GM12801 (cell line): Measurements from ENCODE around the gene MGP.

ENCODE experiments used
- TF ChIP-seq, protein P1 (sequence below): IDR thresholded peaks from one replicate; pipeline ENCODE4 v1.5.1; 2011; ENCODE audit warnings: control low read depth; ENCODE audit not compliant: insufficient read length; ENCODE audit errors: extremely low read depth

MGP gene

DNA sequence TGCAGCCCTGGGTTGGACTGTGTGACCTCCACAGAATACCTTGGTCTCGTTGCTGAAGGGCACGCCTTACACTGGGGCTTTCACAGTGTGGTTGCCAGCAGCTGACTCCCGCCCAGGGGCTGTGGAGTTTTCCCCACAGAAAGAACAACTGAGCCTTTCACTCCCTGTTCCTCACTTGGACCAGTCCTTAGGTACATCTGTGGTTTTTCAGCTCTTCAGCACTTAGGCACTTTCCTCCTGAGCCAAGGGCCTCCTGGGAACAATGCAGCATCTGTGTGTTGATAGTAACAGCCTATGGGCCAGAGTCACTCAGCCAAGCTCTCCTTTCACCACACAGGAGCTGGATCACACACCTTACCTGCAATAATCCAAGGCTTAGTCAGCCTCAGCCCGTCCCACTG is 27.7 kb upstream of the MGP start:
- TF ChIP-seq, protein P1, sequence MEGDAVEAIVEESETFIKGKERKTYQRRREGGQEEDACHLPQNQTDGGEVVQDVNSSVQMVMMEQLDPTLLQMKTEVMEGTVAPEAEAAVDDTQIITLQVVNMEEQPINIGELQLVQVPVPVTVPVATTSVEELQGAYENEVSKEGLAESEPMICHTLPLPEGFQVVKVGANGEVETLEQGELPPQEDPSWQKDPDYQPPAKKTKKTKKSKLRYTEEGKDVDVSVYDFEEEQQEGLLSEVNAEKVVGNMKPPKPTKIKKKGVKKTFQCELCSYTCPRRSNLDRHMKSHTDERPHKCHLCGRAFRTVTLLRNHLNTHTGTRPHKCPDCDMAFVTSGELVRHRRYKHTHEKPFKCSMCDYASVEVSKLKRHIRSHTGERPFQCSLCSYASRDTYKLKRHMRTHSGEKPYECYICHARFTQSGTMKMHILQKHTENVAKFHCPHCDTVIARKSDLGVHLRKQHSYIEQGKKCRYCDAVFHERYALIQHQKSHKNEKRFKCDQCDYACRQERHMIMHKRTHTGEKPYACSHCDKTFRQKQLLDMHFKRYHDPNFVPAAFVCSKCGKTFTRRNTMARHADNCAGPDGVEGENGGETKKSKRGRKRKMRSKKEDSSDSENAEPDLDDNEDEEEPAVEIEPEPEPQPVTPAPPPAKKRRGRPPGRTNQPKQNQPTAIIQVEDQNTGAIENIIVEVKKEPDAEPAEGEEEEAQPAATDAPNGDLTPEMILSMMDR = no peak

DNA sequence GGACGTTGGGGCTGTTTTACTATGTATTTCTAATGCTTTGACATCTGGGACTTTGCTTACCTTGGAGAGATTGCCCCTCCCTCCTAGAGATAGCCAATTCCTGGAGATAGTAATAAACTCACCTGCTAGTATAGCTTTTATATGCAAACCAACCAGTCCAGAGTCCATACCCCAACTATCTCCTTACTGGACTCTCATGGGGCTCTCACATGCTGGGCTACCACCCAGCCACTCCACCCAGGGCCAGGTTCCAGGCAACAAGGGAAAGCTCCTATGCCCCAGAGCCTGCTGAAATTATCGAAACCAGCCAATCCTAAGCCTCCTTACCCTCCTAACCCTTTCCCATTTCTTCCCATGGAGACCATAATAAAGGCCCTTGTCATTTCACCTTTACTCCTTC is 25.5 kb upstream of the MGP start:
- TF ChIP-seq, protein P1 = no peak

DNA sequence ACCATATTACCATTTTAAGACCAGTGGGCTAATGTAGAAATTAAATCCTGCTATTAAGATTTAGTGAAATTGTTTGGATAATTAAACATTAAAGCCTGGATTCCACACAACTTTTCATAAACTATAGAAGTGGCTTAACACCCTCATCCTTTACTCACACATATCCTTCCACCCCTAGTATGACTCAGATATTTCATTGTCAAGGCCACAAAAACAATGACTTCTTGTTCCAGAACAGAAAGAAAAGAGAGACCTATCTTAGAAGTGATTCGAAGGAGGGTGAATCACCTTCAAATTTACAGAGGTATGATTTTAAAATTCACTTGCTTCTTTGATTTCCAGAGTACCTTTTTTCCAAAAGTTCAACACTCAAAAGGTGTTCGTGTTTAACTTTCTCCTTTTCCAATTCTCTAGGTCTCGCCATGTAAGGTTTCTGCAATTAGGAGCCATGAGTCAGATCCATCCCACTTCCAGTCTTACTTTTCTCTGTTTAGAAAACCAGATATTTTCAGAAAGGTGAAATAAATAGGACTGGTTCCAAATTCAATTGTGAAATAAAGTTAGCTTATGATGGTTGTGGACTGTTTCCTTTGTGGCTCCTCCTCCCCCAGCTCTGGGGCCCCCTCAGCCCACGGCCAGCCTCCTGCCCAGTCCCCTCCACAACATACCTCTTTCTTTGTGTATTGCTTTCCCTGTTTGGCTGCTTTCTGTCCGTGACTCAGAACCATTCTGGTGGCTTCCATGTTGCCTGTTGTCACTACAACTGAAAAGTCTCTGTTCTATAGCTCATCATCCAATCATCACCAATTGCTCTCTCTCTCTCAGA is 24.6 kb upstream of the MGP start:
- TF ChIP-seq, protein P1 = no peak

DNA sequence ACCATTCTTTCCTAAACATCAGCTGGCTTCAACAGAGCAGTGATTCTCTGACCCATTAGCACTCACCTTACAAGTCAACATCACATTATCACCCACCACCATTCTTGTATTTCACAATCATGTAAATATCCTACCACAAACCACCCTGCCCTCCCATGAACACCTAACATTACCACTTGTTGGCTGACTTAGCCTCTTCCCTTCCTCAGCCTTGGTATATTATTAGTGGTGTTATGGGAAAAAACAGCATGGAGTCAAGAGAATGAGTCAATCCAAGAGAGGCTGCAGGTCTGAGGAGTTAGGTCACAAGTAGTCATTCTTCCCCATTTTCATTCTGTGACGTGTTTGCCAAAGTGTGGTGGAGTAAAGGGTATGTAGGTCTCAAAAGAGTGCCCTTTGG is 22.3 kb upstream of the MGP start:
- TF ChIP-seq, protein P1 = no peak

DNA sequence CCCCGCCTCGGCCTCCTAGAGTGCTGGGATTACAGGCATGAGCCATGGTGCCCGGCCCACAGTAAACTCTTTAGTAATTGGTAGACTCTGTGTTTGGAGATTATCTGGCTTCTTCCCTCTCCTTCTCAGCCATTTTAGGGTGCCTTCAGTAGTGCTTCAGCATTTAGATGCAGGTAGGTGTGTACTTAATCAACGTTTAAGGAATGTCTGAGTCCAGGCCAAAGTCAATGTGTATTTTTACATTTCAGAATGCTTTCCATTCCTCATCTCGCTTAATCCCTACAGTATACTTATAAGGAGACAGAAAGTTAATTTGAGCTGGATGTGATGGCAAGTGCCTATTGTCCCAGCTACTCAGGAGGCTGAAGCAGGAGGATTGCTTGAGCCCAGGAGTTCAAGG is 20.5 kb upstream of the MGP start:
- TF ChIP-seq, protein P1 = no peak

DNA sequence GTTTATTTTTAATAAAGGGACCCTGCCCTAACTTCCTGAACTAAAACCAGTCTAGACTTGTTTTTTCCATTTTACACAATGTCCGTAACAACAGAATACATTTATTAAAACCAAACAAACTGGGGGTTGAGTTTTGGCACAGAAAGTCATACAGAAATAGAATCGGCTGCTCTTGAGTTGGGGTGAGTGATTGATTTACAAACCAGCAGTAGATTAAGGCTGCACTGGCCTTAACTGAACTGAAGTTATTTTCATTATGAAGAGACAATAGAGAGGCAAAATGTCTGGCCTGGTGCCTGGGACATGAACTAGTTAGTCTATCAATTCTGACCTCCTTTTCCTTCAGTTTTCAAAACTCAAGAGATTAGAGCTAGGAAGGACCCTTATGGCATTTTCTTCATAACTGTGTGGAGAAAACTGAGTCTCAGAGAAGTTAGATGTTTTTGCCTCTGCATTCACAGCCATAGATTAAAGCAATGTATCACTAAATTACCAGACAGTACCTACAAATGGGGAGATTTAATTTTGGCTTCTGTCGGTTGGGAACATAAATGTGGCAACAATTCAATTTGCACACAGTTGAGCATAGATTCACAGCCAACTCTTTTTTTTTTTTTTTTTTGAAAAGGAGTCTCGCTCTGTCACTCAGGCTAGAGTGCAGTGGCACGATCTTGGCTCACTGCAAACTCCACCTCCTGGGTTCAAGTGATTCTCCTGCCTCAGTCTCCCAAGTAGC is 19.8 kb upstream of the MGP start:
- TF ChIP-seq, protein P1 = no peak

DNA sequence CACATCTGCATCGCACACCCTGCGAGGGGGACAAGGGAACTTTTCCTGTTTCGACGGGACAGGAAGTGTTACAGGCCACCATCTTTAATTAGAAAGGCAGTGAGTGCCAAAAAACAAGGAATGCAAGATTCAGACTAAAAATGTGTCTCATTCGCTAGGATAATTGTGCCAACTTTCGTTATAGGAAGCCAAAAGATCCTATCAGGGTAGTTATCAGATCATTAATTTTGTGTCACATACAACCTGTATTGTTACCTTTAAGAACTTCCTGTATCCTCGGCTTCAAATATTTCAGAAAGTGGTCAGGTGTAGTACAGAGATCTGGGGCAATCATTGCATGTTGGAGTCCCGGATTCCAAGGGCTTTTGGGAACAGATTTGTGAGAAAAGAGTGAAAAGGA is 19.2 kb upstream of the MGP start:
- TF ChIP-seq, protein P1 = no peak
